ENCODE data around the gene STAP2. TPM values are rescaled to one million over a fixed set of nuclear protein-coding genes. Genes with fewer than 3 reads are reported as not detected.

The STAP2 gene
- total RNA-seq, 2 donors from 2014 or later, result 1.9 to 3.3 TPM

- no peaks in the 10 kb centered on the region for H3K9me3 ChIP-seq (ENCODE audit: control insufficient read depth, low read length, poor library complexity, severe bottlenecking)
These were observed 36.0 kb upstream of the STAP2 start for GRCh38 chr19:4374498-4375163.

GRCh38 chr19:4373601-4374497 is 35.2 kb upstream of the STAP2 start:
- Mint-ChIP-seq H3K4me1 (peaks cover 38% of the 10 kb centered on the region), H3K36me3 (ENCODE audit: low read depth) (no peaks in the 10 kb centered on the region), H3K4me3 (no peak overlapping the region), H3K27me3 (no peaks in the 10 kb centered on the region), H3K27ac (peak overlapping the region; percentile 83)
- ATAC-seq, result no peak
- H3K9me3 ChIP-seq (ENCODE audit: control insufficient read depth, low read length, poor library complexity, severe bottlenecking), result no peaks in the 10 kb centered on the region
- no peak for DNase-seq

More at GRCh38 chr19:4374498-4375163, 36.0 kb upstream of the STAP2 start:
- no peaks in the 10 kb centered on the region for H3K36me3 Mint-ChIP-seq (ENCODE audit: low read depth)
- ATAC-seq (no peak), DNase-seq (no peak)
- H3K4me3 Mint-ChIP-seq, result no peak overlapping the region
- no peaks in the 10 kb centered on the region for H3K27me3 Mint-ChIP-seq
- no peak overlapping the region for H3K27ac Mint-ChIP-seq
- H3K4me1 Mint-ChIP-seq, result peaks cover 40% of the 10 kb centered on the region

- Mint-ChIP-seq H3K36me3 (ENCODE audit: low read depth) (no peaks in the 10 kb centered on the region), H3K27ac (peak overlapping the region; percentile 83), H3K27me3 (no peaks in the 10 kb centered on the region), H3K4me1 (peaks cover 41% of the 10 kb centered on the region), H3K4me3 (no peak overlapping the region)
- H3K9me3 ChIP-seq (ENCODE audit: control insufficient read depth, low read length, poor library complexity, severe bottlenecking), result no peaks in the 10 kb centered on the region
- ATAC-seq (no peak), DNase-seq (no peak)
These were observed 34.4 kb upstream of the STAP2 start for GRCh38 chr19:4373013-4373367.

- H3K36me3 Mint-ChIP-seq (ENCODE audit: low read depth), result no peaks in the 10 kb centered on the region
- H3K4me1 Mint-ChIP-seq, result peaks cover 43% of the 10 kb centered on the region
- H3K27ac Mint-ChIP-seq, result peak overlapping the region; percentile 83
- no peaks in the 10 kb centered on the region for H3K9me3 ChIP-seq (ENCODE audit: control insufficient read depth, low read length, poor library complexity, severe bottlenecking)
- DNase-seq, result no peak
- H3K27me3 Mint-ChIP-seq, result no peaks in the 10 kb centered on the region
- no peak overlapping the region for H3K4me3 Mint-ChIP-seq
- ATAC-seq, result no peak
These were observed 33.8 kb upstream of the STAP2 start for GRCh38 chr19:4372165-4373012.

- H3K4me1 Mint-ChIP-seq, result peaks cover 38% of the 10 kb centered on the region
- no peak for DNase-seq
- peak overlapping the region; percentile 95 for H3K27ac Mint-ChIP-seq
These were observed 32.9 kb upstream of the STAP2 start for GRCh38 chr19:4371247-4372164.

GRCh38 chr19:4370418-4371041 is 31.9 kb upstream of the STAP2 start:
- ATAC-seq, result no peak
- H3K36me3 Mint-ChIP-seq (ENCODE audit: low read depth), result no peaks in the 10 kb centered on the region
- no peak for DNase-seq
- peak overlapping the region; percentile 93 for H3K4me3 Mint-ChIP-seq
- H3K27me3 Mint-ChIP-seq, result no peaks in the 10 kb centered on the region
- H3K9me3 ChIP-seq (ENCODE audit: control insufficient read depth, low read length, poor library complexity, severe bottlenecking), result no peaks in the 10 kb centered on the region
- H3K4me1 Mint-ChIP-seq, result peaks cover 29% of the 10 kb centered on the region
- H3K27ac Mint-ChIP-seq, result peak overlapping the region; percentile 95

More at GRCh38 chr19:4371247-4372164, 32.9 kb upstream of the STAP2 start:
- no peak overlapping the region for H3K4me3 Mint-ChIP-seq
- H3K36me3 Mint-ChIP-seq (ENCODE audit: low read depth), result no peaks in the 10 kb centered on the region
- H3K9me3 ChIP-seq (ENCODE audit: control insufficient read depth, low read length, poor library complexity, severe bottlenecking), result no peaks in the 10 kb centered on the region
- ATAC-seq, result no peak
- no peaks in the 10 kb centered on the region for H3K27me3 Mint-ChIP-seq

- peak overlapping the region; percentile 93 for H3K4me3 Mint-ChIP-seq
- DNase-seq (peak; percentile 53 to 65 (median 56)), ATAC-seq (peak; percentile 77)
- no peaks in the 10 kb centered on the region for H3K27me3 Mint-ChIP-seq
- H3K27ac Mint-ChIP-seq, result peak overlapping the region; percentile 95
- no peaks in the 10 kb centered on the region for H3K36me3 Mint-ChIP-seq (ENCODE audit: low read depth)
- H3K9me3 ChIP-seq (ENCODE audit: control insufficient read depth, low read length, poor library complexity, severe bottlenecking), result no peaks in the 10 kb centered on the region
- H3K4me1 Mint-ChIP-seq, result peaks cover 29% of the 10 kb centered on the region
These were observed 31.2 kb upstream of the STAP2 start for GRCh38 chr19:4369888-4370260.

GRCh38 chr19:4369109-4369887 is 30.7 kb upstream of the STAP2 start:
- Mint-ChIP-seq H3K4me3 (peak overlapping the region; percentile 93), H3K4me1 (peaks cover 29% of the 10 kb centered on the region), H3K27ac (peak overlapping the region; percentile 95), H3K36me3 (ENCODE audit: low read depth) (no peaks in the 10 kb centered on the region), H3K27me3 (no peaks in the 10 kb centered on the region)
- peak; percentile 72 for ATAC-seq
- no peaks in the 10 kb centered on the region for H3K9me3 ChIP-seq (ENCODE audit: control insufficient read depth, low read length, poor library complexity, severe bottlenecking)
- DNase-seq, result peak; percentile 43 to 58 (median 53)

GRCh38 chr19:4368128-4368820 is 29.6 kb upstream of the STAP2 start:
- Mint-ChIP-seq H3K4me1 (peaks cover 25% of the 10 kb centered on the region), H3K36me3 (ENCODE audit: low read depth) (no peaks in the 10 kb centered on the region), H3K27ac (peak overlapping the region; percentile 95), H3K4me3 (peak overlapping the region; percentile 93), H3K27me3 (no peaks in the 10 kb centered on the region)
- H3K9me3 ChIP-seq (ENCODE audit: control insufficient read depth, low read length, poor library complexity, severe bottlenecking), result no peaks in the 10 kb centered on the region
- DNase-seq, result no peak
- ATAC-seq, result no peak

- Mint-ChIP-seq H3K27ac (peak overlapping the region; percentile 95), H3K36me3 (ENCODE audit: low read depth) (no peaks in the 10 kb centered on the region), H3K27me3 (no peaks in the 10 kb centered on the region), H3K4me1 (peaks cover 25% of the 10 kb centered on the region), H3K4me3 (peak overlapping the region; percentile 31)
- no peaks in the 10 kb centered on the region for H3K9me3 ChIP-seq (ENCODE audit: control insufficient read depth, low read length, poor library complexity, severe bottlenecking)
- DNase-seq, result no peak
- no peak for ATAC-seq
These were observed 29.1 kb upstream of the STAP2 start for GRCh38 chr19:4367781-4368127.

- DNase-seq (no peak), ATAC-seq (no peak)
- no peak overlapping the region for H3K4me3 Mint-ChIP-seq
- no peak overlapping the region for H3K27ac Mint-ChIP-seq
- no peaks in the 10 kb centered on the region for H3K36me3 Mint-ChIP-seq (ENCODE audit: low read depth)
- H3K27me3 Mint-ChIP-seq, result no peaks in the 10 kb centered on the region
- H3K9me3 ChIP-seq (ENCODE audit: control insufficient read depth, low read length, poor library complexity, severe bottlenecking), result no peaks in the 10 kb centered on the region
- H3K4me1 Mint-ChIP-seq, result peaks cover 25% of the 10 kb centered on the region
These were observed 28.7 kb upstream of the STAP2 start for GRCh38 chr19:4367336-4367723.
